OCI-LY3 (cell line): ENCODE measurements around the gene PTPRQ.

ENCODE experiments used
- H2AFZ ChIP-seq: fragments of 200-600, 300-600 bp; shearing (Covaris generic); 2 replicates; pipeline ENCODE4 v1.6.0; 2014; ENCODE audit warnings: antibody characterized with exemption, low read depth, low read length
- H3K27ac ChIP-seq: fragments of 200-600, 300-600 bp; sonication (generic); 2 replicates; pipeline ENCODE4 v1.5.1; 2014; ENCODE audit warnings: mild to moderate bottlenecking, low read length, moderate library complexity, mixed read lengths
- H3K27me3 ChIP-seq: fragments of 200-600, 300-600 bp; sonication (generic); 2 replicates; pipeline ENCODE4 v1.6.1; 2014; ENCODE audit warnings: low read depth, low read length, mixed read lengths
- H3K36me3 ChIP-seq: fragments of 200-600, 300-600 bp; sonication (generic); replicated peaks from 2 replicates; pipeline ENCODE3; 2014; ENCODE audit warnings: low read depth, low read length, mixed read lengths
- H3K4me1 ChIP-seq: fragments of 300-600, 200-600 bp; sonication (generic); 2 replicates; pipeline ENCODE4 v1.6.1; 2014; ENCODE audit warnings: low read length, mixed read lengths
- H3K4me2 ChIP-seq: fragments of 200-600, 300-600 bp; sonication (generic); 2 replicates; pipeline ENCODE4 v1.6.1; 2014; ENCODE audit warnings: low read length, mixed read lengths
- H3K4me3 ChIP-seq: fragments of 300-600, 200-600 bp; sonication (generic); 2 replicates; pipeline ENCODE4 v1.5.1; 2014; ENCODE audit warnings: antibody characterized with exemption, mild to moderate bottlenecking, low read length, moderate library complexity
- H3K79me2 ChIP-seq: fragments of 300-600, 200-600 bp; shearing (Covaris generic); 2 replicates; pipeline ENCODE4 v1.6.1; 2014; ENCODE audit warnings: mild to moderate bottlenecking, low read length, mixed read lengths
- H3K9ac ChIP-seq: fragments of 300-600, 200-600 bp; shearing (Covaris generic); 2 replicates; pipeline ENCODE4 v1.6.0; 2014; ENCODE audit warnings: mild to moderate bottlenecking, low read length, moderate library complexity
- H3K9me3 ChIP-seq: fragments of 200-600, 300-600 bp; shearing (Covaris generic); 2 replicates; pipeline ENCODE4 v1.6.1; 2014; ENCODE audit warnings: low read length, mixed read lengths; ENCODE audit not compliant: insufficient read depth
- H4K20me1 ChIP-seq: fragments of 200-600, 300-600 bp; sonication (generic); 2 replicates; pipeline ENCODE4 v1.6.1; 2016; ENCODE audit warnings: low read length, mixed read lengths; ENCODE audit not compliant: insufficient read depth
- EZH2phosphoT487 ChIP-seq: fragments of 200-600 bp; shearing (Covaris generic); IDR thresholded peaks from 2 replicates; pipeline ENCODE4 v1.6.1; 2018; ENCODE audit warnings: antibody characterized with exemption, mixed run types, low read depth
- TF ChIP-seq, protein P1 (sequence below): fragments of 200-600, 300-600 bp; sonication (generic); IDR thresholded peaks from 2 replicates; pipeline ENCODE4 v1.5.1; 2014; ENCODE audit warnings: antibody characterized with exemption, low read length, low read depth

PTPRQ gene

DNA sequence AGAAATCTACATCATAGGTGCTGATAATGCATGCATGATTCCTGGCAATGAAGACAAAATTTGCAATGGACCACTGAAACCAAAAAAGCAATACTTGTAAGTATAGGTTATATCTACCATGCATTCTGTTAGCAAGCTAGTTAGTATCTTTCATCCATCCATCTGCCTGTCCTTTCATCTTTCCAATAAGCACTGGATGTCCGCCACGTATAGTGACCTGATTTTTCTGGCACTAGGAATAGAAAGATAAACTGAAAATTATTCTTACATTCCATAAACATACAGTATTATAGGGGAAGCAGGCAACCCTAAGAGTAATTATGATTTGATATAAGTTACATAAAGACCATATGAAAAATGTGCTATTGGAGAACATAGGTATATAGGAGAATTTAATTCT is 176.2 kb downstream of the PTPRQ start:
- no peaks in the 10 kb centered on the region for H3K36me3 ChIP-seq
- no peak overlapping the region for H3K27ac ChIP-seq
- no peaks in the 10 kb centered on the region for H4K20me1 ChIP-seq
- TF ChIP-seq, protein P1, sequence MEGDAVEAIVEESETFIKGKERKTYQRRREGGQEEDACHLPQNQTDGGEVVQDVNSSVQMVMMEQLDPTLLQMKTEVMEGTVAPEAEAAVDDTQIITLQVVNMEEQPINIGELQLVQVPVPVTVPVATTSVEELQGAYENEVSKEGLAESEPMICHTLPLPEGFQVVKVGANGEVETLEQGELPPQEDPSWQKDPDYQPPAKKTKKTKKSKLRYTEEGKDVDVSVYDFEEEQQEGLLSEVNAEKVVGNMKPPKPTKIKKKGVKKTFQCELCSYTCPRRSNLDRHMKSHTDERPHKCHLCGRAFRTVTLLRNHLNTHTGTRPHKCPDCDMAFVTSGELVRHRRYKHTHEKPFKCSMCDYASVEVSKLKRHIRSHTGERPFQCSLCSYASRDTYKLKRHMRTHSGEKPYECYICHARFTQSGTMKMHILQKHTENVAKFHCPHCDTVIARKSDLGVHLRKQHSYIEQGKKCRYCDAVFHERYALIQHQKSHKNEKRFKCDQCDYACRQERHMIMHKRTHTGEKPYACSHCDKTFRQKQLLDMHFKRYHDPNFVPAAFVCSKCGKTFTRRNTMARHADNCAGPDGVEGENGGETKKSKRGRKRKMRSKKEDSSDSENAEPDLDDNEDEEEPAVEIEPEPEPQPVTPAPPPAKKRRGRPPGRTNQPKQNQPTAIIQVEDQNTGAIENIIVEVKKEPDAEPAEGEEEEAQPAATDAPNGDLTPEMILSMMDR = no peak
- TF ChIP-seq EZH2phosphoT487 = no peak
- no peak overlapping the region for H3K4me2 ChIP-seq
- H3K79me2 ChIP-seq = no peaks in the 10 kb centered on the region
- H3K9ac ChIP-seq = no peak overlapping the region
- no peak overlapping the region for H3K4me3 ChIP-seq
- H3K27me3 ChIP-seq = no peaks in the 10 kb centered on the region
- H3K4me1 ChIP-seq = no peaks in the 10 kb centered on the region
- H2AFZ ChIP-seq = no peak overlapping the region
- no peaks in the 10 kb centered on the region for H3K9me3 ChIP-seq

DNA sequence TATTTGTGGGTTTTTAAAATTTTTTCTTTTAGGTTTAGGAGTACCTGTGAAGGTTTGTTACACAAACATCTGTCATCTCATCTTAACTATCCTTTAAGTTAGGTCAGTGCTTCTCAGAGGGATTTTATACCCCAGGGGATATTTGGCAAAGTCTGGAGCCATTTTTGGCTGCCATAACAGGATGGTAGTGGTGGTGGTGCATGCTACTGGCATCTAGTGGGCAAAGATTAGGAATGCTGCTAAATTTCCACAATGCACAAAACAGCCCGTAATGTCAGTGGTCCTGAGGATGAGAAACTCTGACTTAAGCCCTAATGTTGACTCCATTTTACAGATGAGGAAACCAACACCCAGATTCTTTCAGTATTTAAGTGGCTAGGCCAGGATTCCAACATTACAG is 178.2 kb downstream of the PTPRQ start:
- Histone ChIP-seq H3K9ac (no peak overlapping the region), H3K36me3 (no peaks in the 10 kb centered on the region), H3K4me3 (no peak overlapping the region), H4K20me1 (no peaks in the 10 kb centered on the region), H3K4me1 (no peaks in the 10 kb centered on the region), H3K9me3 (no peaks in the 10 kb centered on the region), H3K4me2 (no peak overlapping the region), H3K27ac (no peak overlapping the region), H3K79me2 (no peaks in the 10 kb centered on the region), H2AFZ (no peak overlapping the region), H3K27me3 (no peaks in the 10 kb centered on the region)
- TF ChIP-seq EZH2phosphoT487 = no peak
- TF ChIP-seq, protein P1 = peak; percentile 30

DNA sequence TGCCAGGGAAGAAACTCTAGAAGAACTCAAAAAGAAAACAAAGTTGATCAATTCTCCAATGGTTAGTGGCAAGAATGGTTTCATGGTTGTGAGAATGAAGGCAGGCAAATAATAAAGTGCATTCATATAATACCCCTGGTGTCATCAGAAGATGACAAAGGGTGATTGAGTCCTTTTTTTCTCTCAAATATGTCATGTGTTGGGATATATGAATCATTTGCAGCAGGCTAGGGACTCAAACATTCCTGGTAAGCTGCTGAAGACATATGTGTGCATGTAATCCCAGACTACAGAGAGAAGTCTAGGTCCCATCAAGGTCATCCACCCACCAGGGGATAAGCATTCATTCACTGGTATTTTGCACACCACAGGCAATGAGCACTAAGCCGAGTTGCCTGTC is 181.0 kb downstream of the PTPRQ start:
- no peak overlapping the region for H3K27ac ChIP-seq
- H3K9ac ChIP-seq = no peak overlapping the region
- H3K36me3 ChIP-seq = no peaks in the 10 kb centered on the region
- no peak overlapping the region for H2AFZ ChIP-seq
- H3K9me3 ChIP-seq = no peaks in the 10 kb centered on the region
- no peak for TF ChIP-seq EZH2phosphoT487
- TF ChIP-seq, protein P1 = no peak
- H3K27me3 ChIP-seq = no peaks in the 10 kb centered on the region
- H3K4me1 ChIP-seq = no peaks in the 10 kb centered on the region
- no peak overlapping the region for H3K4me3 ChIP-seq
- no peaks in the 10 kb centered on the region for H4K20me1 ChIP-seq
- H3K4me2 ChIP-seq = no peak overlapping the region
- no peaks in the 10 kb centered on the region for H3K79me2 ChIP-seq

DNA sequence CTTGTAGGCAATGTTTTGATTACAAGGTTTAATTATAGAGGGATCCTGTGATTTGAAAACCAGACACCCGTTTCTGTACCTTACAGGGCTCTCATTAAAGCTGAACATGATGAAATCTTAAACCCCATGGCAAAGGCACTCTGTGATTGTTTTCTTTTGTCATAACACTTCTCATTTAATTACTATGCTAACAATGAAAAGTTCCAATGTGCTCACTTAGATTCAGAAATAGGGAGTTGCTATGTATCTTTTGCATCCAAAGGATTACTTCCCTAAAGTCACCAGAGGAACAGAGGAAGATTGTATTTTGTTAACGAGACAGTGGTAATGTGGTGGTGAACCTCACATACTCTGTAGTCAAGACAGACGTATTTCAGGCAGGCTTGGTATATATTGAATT is 181.9 kb downstream of the PTPRQ start:
- TF ChIP-seq EZH2phosphoT487 = no peak
- TF ChIP-seq, protein P1 = no peak
- no peak overlapping the region for H2AFZ ChIP-seq

More for the DNA sequence above, 181.9 kb downstream of the PTPRQ start:
- H3K4me1 ChIP-seq = no peaks in the 10 kb centered on the region
- H4K20me1 ChIP-seq = no peaks in the 10 kb centered on the region
- no peak overlapping the region for H3K27ac ChIP-seq
- H3K4me2 ChIP-seq = no peak overlapping the region
- H3K79me2 ChIP-seq = no peaks in the 10 kb centered on the region
- H3K4me3 ChIP-seq = no peak overlapping the region
- no peaks in the 10 kb centered on the region for H3K9me3 ChIP-seq
- H3K27me3 ChIP-seq = no peaks in the 10 kb centered on the region
- H3K36me3 ChIP-seq = no peaks in the 10 kb centered on the region
- H3K9ac ChIP-seq = no peak overlapping the region
